DMS53 (cell line): ENCODE data around the gene ARF5.

Experiments
- DNase-seq: peaks from one replicate; lab custom pipeline; 2025; lab: John Stamatoyannopoulos, UW

The ARF5 gene

DNA sequence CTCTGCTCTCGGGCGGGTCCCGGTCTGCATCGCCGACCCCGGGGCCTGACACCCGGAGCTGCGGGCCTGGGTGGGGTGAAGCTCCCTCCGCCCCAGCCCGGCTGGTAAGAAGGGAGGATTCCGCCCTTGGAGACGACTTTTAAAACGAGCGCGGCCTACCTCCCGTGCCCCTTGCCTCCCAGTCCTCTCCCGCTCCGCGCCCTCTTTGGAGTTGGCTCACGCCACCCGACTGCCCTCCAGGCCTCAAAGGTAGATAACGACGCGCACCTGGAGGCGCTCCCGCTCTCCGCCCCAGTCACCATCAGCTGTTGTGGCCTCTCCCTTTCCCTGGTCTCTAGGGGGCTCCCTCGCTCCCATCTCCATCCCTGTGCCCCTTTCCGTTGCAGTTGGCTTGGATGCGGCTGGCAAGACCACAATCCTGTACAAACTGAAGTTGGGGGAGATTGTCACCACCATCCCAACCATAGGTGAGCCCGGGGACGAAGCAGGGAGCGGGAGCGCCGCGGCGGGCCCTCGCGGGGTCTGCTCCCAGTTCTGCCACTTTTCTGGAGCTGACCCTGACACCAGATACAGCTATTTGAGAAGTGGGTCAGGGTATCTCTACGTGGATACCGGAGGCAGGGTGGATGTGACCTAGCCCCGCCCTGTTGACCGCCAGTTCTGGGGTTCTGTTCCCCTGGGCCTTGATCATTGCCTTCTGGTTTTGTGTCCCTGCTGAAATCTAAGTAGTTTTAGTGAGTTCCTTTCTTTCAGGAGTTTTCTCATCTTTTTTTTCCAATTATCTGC is 679 bp downstream of the ARF5 start:
- DNase-seq = peak; percentile 81

GRCh38 chr7:127589896-127590295 is 1.7 kb downstream of the ARF5 start:
- DNase-seq = no peak

DNA sequence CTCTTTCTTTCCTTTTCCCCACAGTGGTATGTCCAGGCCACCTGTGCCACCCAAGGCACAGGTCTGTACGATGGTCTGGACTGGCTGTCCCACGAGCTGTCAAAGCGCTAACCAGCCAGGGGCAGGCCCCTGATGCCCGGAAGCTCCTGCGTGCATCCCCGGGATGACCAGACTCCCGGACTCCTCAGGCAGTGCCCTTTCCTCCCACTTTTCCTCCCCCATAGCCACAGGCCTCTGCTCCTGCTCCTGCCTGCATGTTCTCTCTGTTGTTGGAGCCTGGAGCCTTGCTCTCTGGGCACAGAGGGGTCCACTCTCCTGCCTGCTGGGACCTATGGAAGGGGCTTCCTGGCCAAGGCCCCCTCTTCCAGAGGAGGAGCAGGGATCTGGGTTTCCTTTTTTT is 3.0 kb downstream of the ARF5 start:
- no peak for DNase-seq

GRCh38 chr7:127591591-127591990 is 3.4 kb downstream of the ARF5 start:
- no peak for DNase-seq

DNA sequence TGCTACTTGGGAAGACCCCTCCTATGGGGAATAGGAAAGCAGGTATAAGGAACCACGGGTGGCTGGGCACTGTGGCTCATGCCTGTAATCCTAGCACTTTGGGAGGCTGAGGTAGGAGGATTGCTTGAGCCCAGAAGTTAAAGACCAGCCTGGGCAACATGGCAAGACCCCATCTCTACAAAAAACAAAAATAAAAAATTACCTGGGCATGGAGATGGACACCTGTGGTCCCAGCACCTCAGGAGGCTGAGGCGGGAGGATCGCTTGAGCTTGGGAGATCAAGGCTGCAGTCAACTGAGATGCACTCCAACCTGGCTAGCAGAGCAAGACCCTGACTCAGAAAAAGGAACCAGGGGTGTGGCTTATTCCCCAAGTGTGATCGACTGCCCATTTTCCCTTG is 4.3 kb downstream of the ARF5 start:
- no peak for DNase-seq

- no peak for DNase-seq
Measured at GRCh38 chr7:127594490-127594889, 6.3 kb downstream of the ARF5 start.

DNA sequence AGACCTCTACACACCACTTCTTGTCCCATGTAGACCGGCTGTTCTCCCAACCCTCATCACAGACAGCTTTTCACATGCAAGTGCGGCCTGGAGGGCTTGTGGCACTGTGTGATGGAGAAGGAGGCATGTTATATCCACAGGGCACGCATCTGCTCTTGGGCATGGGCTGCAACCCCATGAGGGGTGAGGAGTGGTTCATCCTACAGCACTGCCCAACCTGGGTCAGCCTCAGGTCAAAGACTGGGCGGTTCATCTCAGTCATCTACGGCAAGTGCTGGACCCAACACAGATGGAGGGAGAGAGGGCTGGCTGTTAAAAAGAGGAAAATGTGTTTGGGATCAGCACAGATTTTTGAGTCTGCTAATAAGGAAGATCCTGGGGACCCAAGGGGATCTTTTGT is 7.5 kb downstream of the ARF5 start:
- DNase-seq = no peak

- peak; percentile 61 for DNase-seq
Measured at GRCh38 chr7:127598318-127598717, 10.1 kb downstream of the ARF5 start.

DNA sequence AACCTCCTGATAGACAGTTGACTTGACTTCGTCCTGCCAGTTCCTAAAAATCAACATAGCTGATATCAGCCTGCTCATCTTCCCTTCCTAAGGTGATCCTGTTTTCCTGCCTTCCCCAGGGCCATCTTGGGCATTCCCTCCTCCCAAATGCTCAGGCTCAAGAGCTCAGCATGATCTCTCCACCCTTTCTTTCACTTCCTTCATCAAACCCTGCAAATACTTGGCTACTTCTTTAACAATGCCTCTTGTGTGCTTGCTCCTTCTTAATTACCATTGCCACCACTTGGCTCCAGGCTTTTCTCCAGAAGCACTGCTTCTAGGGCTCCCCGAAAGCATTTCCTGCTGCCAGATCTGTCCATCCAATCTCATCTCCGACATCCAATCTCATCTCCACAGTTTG is 12.7 kb downstream of the ARF5 start:
- DNase-seq = no peak

GRCh38 chr7:127608446-127608845 is 20.2 kb downstream of the ARF5 start:
- peak; percentile 29 for DNase-seq

DNA sequence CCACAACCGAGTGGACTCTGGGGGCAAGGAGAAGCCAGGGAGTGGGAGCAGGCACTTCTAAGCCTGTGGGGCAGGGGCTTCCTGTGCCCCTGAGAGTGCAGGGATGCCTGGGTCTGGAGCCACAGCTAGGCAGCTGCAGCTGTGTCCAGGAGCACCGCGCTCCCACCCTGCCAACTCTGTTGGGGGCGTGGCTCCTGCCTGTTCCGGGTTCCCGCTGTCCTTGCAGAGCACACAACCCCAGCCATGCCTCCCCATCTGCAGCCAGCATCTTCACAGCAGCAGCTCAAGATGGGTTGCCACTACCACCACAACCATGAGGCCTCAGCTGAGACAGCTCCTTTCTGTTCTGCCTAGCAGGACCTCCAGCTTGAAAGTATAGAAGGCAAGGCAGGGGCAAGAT is 21.1 kb downstream of the ARF5 start:
- no peak for DNase-seq

DNA sequence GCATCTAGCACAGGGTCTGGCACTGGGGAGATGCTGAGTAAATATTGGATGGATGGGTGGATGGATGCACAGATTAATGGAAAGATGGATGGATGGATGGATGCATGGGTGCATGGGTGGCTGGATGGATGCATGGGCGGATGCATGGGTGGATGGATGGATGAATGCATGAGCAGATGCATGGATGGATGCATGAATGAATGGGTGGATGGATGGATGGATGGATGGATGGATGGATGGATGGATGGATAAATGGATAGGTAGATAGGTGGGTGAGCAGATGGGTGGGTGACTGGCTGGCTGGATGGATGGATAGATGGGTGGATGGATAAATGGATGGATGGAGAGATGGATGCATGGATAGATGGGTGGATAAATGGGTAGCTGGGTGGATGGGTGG is 24.1 kb downstream of the ARF5 start:
- DNase-seq = no peak

- no peak for DNase-seq
Measured at GRCh38 chr7:127616724-127617123, 28.5 kb downstream of the ARF5 start.

DNA sequence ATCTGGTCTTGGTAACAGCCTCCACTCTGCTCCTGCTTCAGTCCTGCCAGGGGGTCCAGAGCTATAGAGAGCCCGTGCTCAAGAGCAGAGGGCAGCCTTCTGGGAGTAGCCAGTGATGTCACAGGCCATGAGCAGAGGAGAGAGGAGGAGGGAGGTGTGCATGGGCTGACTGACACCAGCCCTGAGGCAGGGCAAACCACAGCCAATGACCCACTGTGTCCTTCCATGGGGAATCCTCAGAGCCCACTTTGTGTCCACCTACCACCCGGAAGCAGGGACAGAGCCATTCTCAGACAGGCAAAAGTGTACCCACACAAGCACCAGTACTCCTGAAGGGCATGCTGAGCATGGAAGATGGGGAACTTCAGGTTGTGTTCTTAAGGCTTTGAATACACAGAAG is 29.8 kb downstream of the ARF5 start, which contains the start of gene PAX4:
Gene PAX4 (minus strand): TSS at position 101 of the 400 bp plus-strand sequence. CDS start 2,214 bp downstream, outside the sequence.
- DNase-seq = no peak

GRCh38 chr7:127618775-127619174 is 30.6 kb downstream of the ARF5 start:
- DNase-seq = no peak

DNA sequence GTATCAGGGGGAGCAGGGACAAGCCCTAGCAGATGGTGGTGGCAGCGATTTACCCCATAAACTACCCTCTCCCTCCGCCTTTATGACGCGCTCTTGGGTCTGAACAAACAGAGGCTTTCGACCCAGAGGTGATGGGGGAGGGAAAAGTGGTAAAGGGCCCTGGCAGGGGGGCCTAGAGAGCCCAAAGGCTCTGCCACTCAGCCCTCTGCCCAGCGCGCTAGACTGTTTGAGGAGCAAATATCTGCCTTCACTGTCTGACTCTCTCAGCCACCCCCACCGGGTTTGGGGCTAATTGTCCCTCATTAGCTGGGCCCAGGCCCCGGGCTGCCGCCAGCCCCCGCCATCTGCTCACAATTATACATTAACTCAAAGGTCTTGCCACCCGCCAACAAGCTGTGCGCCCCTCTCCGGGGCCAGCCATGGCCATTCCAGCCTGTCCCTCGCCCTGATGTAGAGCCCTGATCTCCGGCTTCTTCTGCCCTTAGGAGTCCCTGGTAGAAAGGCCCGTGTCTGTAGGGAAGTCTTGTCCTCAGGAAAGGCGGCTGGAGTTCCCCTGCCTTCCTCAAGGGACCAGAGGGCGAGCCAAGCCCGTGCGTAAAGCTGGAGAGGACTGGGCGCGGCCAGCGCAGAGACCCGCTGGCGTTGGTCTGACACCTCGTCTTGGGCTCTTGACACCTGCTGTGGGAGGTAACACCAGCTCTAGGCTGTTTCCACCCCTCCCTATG is 31.6 kb downstream of the ARF5 start:
- DNase-seq = peak; percentile 51

DNA sequence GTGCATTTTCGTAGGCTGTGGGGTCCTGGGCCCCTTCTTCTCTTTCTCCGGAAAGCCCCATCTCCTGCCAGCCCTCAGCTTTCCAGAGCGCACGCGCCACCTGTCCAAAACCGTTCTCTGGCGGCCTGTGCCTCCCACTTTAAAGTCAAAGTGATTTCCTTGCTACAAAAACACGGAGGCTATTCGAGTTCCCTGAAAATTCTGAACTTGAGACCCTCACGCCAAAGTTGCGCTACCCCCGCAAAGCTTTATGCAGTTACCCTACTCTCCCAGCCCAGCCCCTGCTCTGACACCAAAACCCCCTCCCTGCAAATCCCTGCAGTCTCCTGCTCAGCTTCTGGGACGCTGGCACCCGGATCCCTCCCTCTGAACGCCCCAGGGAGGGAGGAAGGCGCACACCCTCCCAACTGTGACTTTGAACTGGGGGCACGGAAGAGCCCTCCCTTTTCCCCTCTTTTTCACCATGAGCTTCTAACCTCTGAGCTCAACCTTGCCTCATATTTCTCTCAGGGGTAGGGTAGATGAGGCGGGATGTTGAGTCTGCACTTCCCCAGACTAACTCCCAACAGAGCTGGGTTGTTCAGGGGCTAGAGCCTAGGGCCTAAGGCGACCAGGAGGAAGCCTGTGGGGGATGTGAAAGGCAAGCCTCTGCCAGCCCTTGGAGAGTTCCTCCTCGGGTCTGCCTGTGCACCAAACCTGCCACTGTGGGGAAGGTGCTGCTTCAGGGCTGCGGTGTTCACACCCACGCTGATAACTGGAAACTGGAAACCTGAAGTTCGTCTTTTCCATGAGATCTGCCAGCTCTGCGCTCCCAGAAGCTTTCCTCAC is 32.4 kb downstream of the ARF5 start:
- peak; percentile 51 for DNase-seq

GRCh38 chr7:127625331-127625730 is 37.1 kb downstream of the ARF5 start:
- DNase-seq = no peak

- DNase-seq = peak; percentile 15
Measured at GRCh38 chr7:127628445-127628844, 40.2 kb downstream of the ARF5 start.

- peak; percentile 78 for DNase-seq
Measured at GRCh38 chr7:127629268-127629854, 41.1 kb downstream of the ARF5 start.

GRCh38 chr7:127632276-127632910 is 44.2 kb downstream of the ARF5 start:
- DNase-seq = no peak
